T-helper 9 cell (primary cell): ENCODE results near the gene CRY2.
A peak's percentile ranks its signal among the peaks of the same experiment; 100 is the strongest.
"Not testable (repeated sequence)": the region's sequence is repeated elsewhere in the genome, so short reads cannot be mapped to it uniquely, and the experiment has no call there.

ENCODE experiments used
- DNase-seq: peaks from one replicate; pipeline ENCODE4 v3.0.0-alpha.2; 2020

Gene CRY2

DNA sequence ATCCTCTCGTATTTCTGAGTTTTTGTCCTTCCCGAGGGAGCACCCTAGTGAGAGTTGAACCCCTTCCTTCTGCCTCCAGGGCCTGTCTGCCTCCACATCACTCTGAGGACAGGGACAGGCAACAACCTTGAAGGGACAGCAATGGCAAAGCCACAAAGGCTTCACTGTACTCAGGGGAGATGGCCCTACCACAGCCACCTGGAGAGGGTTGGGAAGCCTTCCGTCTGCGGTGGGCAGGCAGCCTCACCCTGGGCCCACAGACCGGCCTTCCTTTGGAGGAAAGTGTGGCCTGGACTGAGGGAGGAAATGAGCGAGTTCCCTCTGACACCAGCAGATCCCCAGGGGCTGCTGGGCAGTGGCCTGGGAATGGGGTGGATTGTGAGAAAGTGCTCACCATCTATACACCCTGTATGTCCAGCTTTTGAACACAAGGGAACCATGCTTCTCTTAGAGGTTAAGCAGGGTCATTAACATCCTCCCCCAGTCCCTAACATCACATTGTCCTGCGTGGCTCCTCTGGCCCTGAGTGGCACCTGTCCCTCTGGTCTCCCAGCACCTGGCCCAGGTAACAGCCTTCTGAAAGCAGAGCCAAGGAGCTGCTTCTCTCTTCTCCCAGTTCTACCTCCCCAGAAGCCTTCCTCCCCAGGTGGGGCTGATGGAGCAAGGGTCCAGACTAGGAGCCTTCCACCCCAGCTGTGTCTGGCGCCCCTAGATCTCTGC, 35.5 kb upstream of the CRY2 start:
- DNase-seq: no peak

GRCh38 chr11:45812581-45813548, 34.4 kb upstream of the CRY2 start:
- no peak for DNase-seq

DNA sequence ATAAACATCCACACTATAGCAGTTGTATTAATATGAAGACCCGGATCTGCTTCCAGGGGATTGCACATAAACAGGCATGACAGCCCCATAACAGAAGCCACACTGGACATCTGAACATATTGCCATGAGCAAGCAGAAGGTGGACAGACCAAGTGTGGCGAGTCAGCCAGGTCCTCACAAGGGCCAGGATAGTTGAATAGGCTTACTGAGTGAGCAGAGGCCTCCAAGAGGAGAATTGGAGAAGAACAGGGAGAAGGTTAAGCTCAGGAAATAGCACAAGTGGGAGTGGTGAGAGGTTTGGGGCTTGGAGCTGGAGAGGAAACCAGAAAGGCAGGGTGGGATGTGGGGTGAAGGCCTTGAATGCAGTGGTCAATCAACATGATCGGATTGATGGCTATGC, 31.5 kb upstream of the CRY2 start:
- no peak for DNase-seq

DNA sequence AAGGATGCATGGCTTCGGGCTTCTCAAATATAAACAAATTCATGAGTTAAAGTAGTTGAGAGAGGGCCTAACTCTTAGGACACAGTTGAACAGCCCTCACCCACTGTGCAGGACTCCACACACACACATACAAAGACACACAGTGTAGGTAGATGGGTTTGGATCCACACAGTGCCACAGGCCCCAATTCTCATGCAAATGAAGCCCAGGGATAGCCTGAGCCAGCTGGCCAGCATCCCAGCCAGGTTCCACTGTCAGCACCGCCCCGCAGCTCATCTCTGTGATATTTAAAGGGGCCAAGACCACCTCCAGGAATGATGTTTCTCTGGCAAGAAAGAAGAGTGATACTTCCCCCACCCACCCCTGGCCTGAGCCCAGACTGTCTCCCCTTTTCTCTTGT, 30.7 kb upstream of the CRY2 start:
- no peak for DNase-seq

DNA sequence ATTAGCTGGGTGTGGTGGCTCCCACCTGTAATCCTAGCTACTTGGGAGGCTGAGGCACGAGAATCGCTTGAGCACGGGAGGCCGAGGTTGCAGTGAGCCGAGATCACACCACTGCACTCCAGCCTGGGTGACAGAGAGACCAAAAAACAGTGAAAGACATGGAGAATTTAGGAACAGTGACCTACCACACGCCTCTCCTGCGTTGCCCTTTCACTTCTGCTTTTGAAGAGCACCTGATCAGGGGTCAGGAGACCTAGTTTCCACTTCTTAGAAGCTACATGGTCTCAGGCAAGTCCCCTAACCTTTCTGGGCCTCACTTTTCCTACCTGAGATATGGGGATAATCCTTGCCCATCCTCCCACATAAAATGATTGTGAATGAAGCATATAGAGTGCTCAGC, 30.1 kb upstream of the CRY2 start:
- DNase-seq: no peak

- no peak for DNase-seq
Observed at GRCh38 chr11:45818961-45819605, 28.2 kb upstream of the CRY2 start.

- no peak for DNase-seq
Observed at GRCh38 chr11:45820211-45820857, 26.9 kb upstream of the CRY2 start.

- not testable (repeated sequence) for DNase-seq
Observed at GRCh38 chr11:45826492-45826891, 20.8 kb upstream of the CRY2 start.

DNA sequence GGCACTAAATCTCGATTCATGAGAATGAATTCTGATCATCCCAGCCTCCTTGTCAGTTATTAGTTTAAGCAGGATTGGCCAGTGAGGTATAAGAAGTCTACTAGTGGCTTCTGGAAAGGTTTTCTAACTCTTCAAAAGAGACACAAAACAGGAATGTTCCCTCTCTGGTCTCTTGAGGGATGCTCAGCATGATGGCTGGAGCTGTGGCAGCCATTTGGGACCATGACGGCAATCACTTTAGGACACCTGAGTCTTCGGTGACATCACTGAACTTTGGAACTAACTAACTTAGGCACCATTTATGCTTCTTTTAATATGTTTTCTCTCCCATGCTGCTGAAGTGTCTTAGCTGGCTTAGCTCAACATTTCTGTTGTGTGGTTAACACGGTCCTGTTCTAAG, 20.2 kb upstream of the CRY2 start:
- no peak for DNase-seq

DNA sequence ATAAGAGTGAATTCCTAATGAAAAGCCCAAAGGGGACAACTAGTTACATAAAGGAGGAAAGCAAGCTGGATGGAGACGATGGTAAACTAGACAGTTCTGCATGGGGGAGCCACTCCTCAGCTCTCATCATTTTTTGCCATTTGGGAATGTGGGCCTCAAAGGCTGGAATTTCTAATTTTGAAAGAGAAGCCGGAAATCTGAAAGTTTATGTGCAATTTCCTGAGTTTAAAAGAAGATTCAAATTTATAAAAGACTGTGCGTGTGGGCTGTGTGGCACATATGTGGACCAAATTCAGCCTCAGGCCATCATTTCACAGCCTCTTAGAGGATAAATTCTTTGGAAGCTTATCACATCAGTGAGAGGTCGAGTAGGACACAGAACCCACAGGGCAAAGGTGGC, 18.3 kb upstream of the CRY2 start:
- no peak for DNase-seq

DNA sequence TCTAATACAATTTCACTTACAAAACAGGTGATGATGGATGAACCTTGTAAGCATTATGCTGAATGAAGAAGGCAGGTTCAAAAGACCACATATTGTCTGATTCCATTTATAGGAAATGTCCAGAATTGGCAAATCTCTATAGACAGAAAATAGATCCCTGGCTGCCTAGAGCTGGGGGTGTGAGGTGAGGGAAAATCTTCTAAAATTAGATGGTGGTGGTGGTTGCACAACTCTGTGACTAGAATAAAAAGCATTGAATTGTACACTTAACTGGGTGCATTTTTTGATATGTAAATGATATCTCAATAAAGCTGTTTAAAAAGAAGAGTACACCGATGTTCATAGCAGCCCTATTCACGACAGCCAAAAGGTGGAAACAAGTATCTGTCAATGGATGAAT, 16.7 kb upstream of the CRY2 start:
- DNase-seq: no peak

DNA sequence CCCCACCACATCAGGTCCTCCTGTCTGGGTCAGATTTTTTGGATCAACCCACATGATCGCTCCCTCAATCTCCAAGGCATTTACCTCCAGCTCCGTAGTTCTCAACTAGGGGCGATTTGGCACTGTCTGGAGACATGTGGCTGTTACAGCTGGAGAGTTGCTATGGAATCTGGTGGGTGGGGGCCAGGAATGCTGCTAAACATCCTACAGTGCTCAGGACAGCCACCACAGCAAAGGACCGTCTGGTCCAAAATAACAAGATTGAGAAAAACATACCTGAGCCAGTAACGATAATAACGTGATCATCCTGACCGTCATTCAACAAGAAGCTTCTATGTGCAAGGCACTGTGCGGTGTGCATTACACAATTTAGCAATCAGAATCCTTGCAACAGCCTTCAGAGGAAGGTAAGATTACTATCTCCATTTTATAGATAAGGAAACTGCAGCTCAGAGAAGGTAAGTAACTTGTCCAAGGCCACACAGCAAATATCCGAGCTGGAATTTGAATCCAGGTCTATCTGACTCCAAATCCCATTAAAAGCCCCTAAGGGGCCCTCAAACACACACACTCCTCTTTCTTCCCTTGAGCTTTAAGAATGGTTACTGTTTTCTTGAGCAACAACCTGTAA, 14.3 kb upstream of the CRY2 start:
- no peak for DNase-seq

DNA sequence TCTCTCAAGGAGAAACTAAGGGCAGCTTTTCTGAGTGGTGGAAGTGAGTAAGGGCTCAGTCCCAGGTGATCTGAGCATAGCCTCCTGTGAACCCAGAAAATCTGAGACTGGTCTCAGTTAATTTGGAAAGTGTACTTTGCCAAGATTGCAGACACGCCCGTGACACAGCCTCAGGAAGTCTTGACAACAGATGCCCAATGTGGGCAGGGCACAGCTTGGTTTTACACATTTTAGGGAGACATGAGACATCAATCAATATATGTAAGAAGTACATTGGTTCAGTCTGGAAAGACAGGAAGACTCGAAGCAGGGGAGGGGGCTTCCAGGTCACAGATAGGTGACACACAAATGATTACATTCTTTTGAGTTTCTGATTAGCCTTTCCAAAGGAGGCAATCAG, 13.5 kb upstream of the CRY2 start:
- DNase-seq: no peak

- no peak for DNase-seq
Observed at GRCh38 chr11:45834298-45834756, 12.9 kb upstream of the CRY2 start.

DNA sequence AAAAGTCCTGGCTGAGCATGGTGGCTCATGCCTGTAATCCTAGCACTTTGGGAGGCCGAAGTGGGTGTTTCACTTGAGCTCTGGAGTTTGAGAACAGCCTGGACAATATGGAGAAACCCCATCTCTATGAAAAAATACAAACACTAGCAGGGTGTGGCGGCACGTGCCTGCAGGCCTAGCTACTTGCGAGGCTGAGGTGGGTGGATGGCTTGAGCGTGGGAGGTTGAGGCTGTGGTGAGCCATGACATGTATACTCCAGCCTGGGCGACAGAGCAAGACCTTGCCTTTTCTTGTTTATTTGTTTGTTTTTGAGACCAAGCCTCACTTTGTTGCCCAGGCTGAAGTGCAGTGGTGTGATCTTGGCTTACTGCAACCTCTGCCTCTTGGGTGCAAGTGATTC, 8.1 kb upstream of the CRY2 start:
- DNase-seq: no peak

DNA sequence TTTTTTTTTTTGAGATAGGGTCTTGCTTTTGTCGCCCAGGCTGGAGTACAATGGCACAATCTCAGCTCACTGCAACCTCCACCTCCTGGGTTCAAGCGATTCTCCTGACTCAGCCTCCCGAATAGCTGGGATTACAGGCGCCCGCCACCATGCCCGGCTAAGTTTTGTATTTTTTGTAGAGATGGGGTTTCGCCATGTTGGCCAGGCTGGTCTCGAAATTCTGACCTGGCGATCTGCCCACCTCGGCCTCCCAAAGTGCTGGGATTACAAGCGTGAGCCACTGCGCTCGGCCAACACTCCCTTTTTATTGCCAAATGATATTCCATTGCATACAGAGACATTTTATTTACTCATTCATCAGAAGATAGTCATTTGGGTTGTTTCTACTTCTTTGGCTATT, 7.0 kb upstream of the CRY2 start:
- not testable (repeated sequence) for DNase-seq

DNA sequence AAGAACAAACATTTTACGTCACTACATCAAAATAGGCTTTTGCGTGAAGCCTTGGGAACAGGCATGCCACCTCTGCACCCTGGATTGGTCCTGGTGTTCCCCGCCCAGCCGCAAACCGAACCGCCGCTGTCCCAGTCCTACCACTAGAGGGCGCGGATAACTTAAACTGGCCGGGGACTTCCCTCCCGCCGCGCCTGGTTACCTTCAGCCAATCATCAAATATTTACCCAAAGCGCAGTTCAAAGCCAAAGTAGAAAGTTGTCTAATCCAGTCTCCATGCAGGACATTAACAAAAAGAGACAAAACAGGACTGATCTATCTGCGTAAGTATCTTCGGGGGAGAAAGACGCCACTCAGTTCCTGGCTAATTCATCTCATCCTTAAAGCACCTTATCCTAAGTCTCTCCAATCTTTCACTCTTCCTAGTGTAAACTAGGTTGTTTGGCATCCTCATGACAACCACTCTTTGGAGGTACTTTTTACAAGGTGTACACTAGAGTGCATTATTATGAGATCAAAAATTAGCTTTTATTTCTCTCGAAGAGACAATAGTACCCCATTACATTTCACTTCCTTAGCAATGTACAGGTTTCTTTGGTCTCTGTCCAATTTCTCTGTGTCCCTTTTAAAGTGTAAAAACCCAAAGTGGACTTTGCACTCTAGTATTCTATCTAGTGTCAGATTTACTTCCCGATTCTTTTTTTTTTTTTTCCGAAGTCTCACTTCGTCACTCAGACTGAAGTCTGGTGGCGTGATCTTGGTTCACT, 3.9 kb upstream of the CRY2 start:
- peak; percentile 87 for DNase-seq

DNA sequence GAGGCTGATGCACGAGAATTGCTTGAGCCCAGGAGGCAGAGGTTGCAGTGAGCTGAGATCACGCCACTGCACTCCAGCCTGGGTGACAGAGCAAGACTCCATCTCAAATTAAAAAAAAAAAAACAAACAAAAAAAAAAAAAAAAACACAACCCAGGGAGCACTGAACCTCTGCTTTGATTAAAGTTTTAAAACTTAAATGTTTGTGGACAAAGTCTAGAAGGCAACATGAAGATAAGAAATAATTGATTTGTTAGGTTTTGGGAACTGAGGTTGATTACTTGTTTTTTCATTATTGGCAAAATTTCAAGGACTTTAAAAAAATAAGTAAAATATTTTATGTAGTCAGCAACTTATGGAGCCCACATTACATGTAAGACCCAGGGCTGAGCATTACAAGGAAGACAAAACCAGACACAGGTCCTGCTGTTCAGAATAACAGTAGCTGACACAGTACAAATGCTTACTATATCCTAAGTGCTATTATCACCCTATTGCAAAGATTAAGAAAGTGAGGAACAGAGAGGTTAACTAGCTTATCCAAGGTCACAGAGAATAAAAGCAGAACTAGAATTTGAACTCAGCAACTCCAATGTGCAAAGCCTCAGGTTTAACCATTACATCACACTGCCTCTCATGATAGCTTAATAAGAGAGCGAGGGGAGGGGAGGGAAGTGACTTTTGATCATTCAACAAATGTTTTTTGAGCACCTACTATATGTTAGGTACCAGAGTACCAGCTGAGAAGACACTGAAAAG, 2.3 kb upstream of the CRY2 start:
- no peak for DNase-seq

DNA sequence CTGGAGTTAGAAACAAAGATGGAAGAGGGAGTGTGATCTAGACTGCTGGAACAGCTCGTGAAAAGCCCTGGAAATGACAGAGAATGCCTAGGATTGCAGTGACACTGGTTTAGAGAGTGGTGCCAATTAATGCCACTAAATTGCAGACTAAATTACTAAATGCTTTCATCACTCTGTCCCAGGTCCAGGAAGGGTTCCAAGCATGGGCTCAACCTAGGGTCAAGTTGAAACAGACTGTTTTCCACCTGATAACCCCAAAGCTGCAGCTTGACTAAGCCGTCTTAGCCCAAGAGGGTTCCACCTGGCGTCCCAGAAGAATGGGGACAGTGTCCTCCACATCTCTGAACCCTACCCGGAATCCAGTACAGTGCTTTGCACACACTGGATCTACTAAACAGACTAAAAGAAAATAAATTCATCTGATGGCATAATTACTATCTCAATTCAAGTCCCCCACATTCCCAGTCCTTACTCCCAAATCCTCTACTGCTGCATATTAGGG, 1.1 kb upstream of the CRY2 start:
- DNase-seq: no peak

GRCh38 chr11:45847911-45848316, 639 bp downstream of the CRY2 start:
- peak; percentile 11 for DNase-seq

GRCh38 chr11:45848654-45849081, 1.4 kb downstream of the CRY2 start:
- DNase-seq: no peak
